NCI-H82 (cell line): ENCODE data around the gene KCNAB1.

Experiments used
- DNase-seq: peaks from one replicate; lab custom pipeline; 2025; lab: John Stamatoyannopoulos, UW

Gene KCNAB1

GRCh38 chr3:156407617-156408225 is 287.3 kb downstream of the KCNAB1 start:
- no peak for DNase-seq

- no peak for DNase-seq
These were observed 289.3 kb downstream of the KCNAB1 start for GRCh38 chr3:156409694-156410093.

- DNase-seq, result no peak
These were observed 292.2 kb downstream of the KCNAB1 start for GRCh38 chr3:156412600-156412999.

- DNase-seq, result peak; percentile 16
These were observed 293.0 kb downstream of the KCNAB1 start for GRCh38 chr3:156413293-156413892.

GRCh38 chr3:156416846-156417558 is 296.6 kb downstream of the KCNAB1 start:
- peak; percentile 69 for DNase-seq

GRCh38 chr3:156417559-156418132 is 297.3 kb downstream of the KCNAB1 start:
- no peak for DNase-seq

GRCh38 chr3:156418428-156418827 is 298.1 kb downstream of the KCNAB1 start:
- no peak for DNase-seq

- DNase-seq, result no peak
These were observed 301.2 kb downstream of the KCNAB1 start for GRCh38 chr3:156421534-156421933.

GRCh38 chr3:156424758-156425157 is 304.4 kb downstream of the KCNAB1 start:
- peak; percentile 54 for DNase-seq

- DNase-seq, result peak; percentile 78
These were observed 305.3 kb downstream of the KCNAB1 start for GRCh38 chr3:156425651-156426050.

GRCh38 chr3:156429125-156429524 is 308.7 kb downstream of the KCNAB1 start:
- DNase-seq, result no peak

- no peak for DNase-seq
These were observed 311.2 kb downstream of the KCNAB1 start for GRCh38 chr3:156431334-156432124.

- DNase-seq, result no peak
These were observed 312.2 kb downstream of the KCNAB1 start for GRCh38 chr3:156432563-156432962.

- no peak for DNase-seq
These were observed 312.8 kb downstream of the KCNAB1 start for GRCh38 chr3:156433138-156433537.

GRCh38 chr3:156433910-156434309 is 313.5 kb downstream of the KCNAB1 start:
- no peak for DNase-seq

- no peak for DNase-seq
These were observed 314.5 kb downstream of the KCNAB1 start for GRCh38 chr3:156434921-156435320.

- no peak for DNase-seq
These were observed 322.7 kb downstream of the KCNAB1 start for GRCh38 chr3:156443079-156443478.

GRCh38 chr3:156445117-156446090 is 325.0 kb downstream of the KCNAB1 start:
- DNase-seq, result no peak

- peak; percentile 62 for DNase-seq
These were observed 327.9 kb downstream of the KCNAB1 start for GRCh38 chr3:156448300-156448699.

- peak; percentile 79 for DNase-seq
These were observed 329.6 kb downstream of the KCNAB1 start for GRCh38 chr3:156449710-156450574.
